ENCODE measurements around the gene ZBTB4.
"Not testable (repeated sequence)": the region's sequence is repeated elsewhere in the genome, so short reads cannot be mapped to it uniquely, and the experiment has no call there.

ZBTB4 gene

DNA sequence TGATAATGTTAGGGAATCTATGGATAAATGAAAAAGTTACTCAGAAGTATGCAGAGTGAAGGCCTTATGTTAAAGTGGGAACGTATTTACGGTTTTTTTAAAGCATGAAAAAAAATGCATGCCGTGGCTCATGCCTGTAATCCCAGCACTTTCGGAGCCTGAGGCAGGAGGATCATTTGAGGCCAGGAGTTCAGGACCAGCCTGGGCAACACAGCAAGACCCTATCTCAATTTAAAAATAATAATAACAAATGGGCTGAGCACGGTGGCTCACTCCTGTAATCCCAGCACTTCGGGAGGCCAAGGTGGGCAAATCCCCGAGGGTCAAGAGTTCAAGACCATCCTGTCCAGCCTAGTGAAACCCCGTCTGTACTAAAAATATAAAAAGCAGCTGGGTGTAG is 10.7 kb upstream of the ZBTB4 start:
- DNase-seq = no peak

- DNase-seq = no peak
These were observed 6.8 kb upstream of the ZBTB4 start for GRCh38 chr17:7486181-7486580.

DNA sequence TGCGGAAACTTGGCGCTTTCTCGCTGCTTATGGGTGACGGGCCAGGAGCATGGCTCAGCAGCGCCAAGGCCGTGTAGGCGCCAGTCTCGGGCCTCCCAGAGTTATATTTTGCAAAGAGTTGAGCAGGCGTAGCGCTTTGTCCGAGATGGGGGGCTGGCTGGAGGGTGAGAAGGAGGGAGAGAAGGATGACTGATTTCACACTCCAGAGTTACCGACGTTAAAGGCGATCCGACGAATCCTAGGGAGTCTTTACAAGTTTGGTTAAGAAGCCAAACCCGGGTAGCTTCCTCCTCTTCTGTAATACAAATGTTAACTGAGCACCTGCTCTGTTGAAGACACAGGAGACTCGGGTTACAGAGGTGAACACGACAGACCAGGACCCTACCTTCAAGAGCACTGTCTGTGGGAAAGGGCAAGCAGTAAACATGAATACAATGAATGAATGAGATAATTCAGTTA is 5.5 kb upstream of the ZBTB4 start:
- no peak for DNase-seq

DNA sequence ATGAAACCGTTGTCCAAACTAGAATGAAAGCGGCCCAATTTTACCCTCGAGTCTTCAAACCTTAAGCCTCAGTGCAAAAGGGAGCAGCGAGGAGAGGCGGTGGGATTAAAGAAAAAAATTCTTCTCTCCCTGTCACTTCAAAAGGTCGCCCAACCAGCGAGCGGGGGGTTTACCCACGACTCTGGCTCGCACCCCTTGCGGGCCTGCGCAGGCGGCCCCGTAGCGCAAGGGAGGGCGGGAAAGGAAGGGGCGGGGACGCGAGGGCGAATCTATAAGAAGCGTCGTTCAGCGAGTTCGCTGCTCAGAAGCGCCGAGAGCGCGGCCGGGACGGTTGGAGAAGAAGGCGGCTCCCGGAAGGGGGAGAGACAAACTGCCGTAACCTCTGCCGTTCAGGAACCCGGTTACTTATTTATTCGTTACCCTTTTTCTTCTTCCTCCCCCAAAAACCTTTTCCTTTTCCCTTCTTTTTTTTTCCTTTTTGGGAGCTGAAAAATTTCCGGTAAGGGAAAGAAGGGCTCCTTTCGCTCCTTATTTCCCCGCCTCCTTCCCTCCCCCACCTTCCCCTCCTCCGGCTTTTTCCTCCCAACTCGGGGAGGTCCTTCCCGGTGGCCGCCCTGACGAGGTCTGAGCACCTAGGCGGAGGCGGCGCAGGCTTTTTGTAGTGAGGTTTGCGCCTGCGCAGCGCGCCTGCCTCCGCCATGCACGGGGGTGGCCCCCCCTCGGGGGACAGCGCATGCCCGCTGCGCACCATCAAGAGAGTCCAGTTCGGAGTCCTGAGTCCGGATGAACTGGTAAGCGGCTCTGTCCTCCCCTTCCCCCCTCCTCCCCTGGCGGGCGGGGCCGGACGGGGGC is 4.9 kb upstream of the ZBTB4 start, which contains the start of gene POLR2A:
TSS of gene POLR2A (plus strand) at position 300 of the 852 bp plus-strand sequence.
- peak; percentile 99 for DNase-seq

GRCh38 chr17:7483255-7484066 is 4.0 kb upstream of the ZBTB4 start:
- peak; percentile 97 for DNase-seq

GRCh38 chr17:7482742-7483088 is 3.3 kb upstream of the ZBTB4 start:
- not testable (repeated sequence) for DNase-seq

- DNase-seq = not testable (repeated sequence)
These were observed 2.7 kb upstream of the ZBTB4 start for GRCh38 chr17:7481842-7482741.

GRCh38 chr17:7481275-7481674 is 1.8 kb upstream of the ZBTB4 start, which contains the start of gene SLC35G6:
SLC35G6 (plus strand) TSS chr17:7481446; CDS start chr17:7481517, 71 bp downstream.
- not testable (repeated sequence) for DNase-seq

DNA sequence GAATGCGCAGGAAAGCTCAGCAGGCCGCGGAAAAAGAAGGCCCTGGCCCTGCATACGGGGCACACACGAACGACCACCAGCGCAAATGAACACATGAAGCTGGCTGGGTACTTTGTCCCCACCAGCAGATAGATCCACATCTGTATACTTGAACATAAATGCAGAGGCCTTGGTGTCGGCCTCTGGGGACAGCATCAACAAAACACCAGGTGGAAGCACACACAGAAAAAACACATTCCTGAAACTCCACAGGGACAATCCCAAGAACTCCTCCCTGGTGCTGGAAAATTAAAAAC is 606 bp upstream of the ZBTB4 start:
- no peak for DNase-seq

DNA sequence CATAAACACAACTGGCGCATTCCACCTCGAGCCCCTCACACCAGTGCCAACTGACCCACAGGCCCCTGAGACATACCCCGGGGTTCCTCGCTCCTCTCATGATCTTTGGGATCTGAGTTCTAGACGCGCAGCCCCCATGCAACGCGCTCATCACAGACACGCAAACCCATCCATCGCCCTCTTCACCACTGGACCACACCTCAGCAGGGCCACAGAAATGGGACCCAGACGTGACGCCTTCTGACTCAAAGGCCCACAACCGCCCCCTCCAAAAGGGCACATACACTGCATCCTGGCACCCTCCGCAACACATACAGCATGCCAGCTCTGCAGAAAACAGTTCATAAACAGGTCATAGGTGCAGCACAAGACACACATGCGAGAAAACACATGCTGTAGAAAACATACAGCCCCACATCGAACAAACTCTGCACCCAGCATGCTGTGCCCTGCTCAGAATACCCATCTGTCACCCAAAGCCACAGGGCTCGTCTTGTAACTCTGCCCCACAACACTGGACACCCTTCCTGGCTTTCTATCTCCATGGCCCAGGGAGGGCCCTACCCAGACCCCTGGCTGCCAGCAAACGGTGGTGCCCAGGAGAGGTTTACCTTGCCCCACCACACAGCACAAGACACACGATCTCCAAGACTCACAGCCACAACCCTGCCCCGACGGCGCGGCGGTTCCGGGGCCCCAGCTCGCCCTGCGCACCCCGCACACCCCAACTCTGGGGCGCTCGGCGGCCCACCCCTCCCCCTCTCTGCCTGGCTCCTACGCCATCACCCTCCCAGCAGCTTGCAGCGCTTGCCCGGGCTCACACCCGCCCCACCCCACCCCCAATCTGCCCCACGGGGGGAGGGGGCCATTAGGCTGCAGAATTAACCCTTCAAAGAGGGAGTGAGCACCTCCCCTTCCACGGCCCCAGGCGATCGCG is 887 bp downstream of the ZBTB4 start:
- DNase-seq = peak; percentile 81

- peak; percentile 76 for DNase-seq
These were observed 1.8 kb downstream of the ZBTB4 start for GRCh38 chr17:7477392-7478275.

- DNase-seq = no peak
These were observed 2.5 kb downstream of the ZBTB4 start for GRCh38 chr17:7476951-7477350.

DNA sequence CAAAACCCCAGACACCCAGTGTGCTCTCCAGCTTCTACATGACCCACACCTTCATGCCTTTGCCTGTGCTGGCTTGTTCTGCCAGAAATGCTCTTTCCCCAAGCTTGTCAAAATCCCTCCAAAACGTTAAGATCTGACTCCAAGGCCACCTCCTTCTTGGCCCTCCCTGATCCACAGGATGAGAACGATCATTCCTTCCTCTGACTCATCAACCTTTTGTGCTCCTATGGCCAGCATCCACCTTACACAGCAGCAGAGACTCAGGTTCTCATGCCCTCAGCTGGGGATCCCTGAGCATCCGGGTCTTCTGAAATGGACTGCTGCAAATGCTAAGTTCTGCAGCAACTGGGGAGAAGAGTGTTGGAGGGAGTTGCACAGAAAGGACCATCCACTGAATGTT is 2.9 kb downstream of the ZBTB4 start:
- DNase-seq = no peak

- no peak for DNase-seq
These were observed 3.5 kb downstream of the ZBTB4 start for GRCh38 chr17:7475764-7476422.

DNA sequence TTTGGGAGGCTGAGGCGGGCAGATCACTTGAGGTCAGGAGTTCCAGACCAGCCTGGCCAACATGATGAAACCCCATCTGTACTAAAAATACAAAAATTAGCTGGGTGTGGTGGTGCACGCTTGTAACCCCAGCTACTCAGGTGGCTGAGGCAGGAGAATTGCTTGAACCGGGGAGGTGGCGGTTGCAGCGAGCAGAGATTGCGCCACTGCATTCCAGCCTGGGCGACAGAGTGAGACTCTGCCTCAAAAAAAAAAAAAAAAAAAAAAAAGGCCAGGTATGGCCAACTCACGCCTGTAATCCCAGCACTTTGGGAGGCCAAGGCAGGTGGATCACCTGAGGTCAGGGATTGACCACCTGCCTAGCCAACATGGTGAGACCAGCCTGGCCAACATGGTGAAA is 4.7 kb downstream of the ZBTB4 start:
- not testable (repeated sequence) for DNase-seq

- no peak for DNase-seq
These were observed 7.7 kb downstream of the ZBTB4 start for GRCh38 chr17:7471729-7472128.

GRCh38 chr17:7470457-7470973 is 8.9 kb downstream of the ZBTB4 start:
- DNase-seq = not testable (repeated sequence)

GRCh38 chr17:7469843-7470242 is 9.6 kb downstream of the ZBTB4 start:
- DNase-seq = not testable (repeated sequence)

DNA sequence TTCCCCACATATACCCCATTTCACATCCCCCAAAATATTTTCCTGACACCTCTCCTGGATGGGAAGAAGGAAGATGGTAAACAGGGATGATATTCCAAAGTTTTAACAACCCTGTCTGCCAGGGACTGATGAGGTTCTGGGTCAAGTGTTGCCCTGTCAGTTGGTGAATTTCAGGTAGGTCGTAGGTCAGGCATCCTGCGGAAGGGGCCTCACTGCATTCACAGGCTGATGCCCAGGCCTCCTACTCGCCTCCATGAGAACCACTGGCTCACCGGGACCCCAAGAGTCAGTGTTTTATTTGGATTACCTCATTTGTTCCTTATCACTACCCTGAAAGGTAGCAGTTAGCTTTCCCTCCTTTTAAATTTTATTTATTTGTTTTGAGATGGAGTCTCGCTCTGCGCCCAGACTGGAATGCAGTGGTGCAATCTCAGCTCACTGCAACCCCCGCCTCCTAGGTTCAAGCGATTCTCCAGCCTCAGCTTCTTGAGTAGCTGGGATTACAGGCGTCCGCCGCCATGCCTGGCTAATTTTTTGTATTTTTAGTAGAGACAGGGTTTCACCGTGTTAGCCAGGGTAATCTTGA is 10.5 kb downstream of the ZBTB4 start:
- no peak for DNase-seq

Measured in activated CD8-positive, alpha-beta memory T cell treated with anti-CD3 and anti-CD28 coated beads for 24 hours (primary cell).